SK-N-SH (cell line): ENCODE results near the gene ARL4D. TPM values are rescaled to one million over a fixed set of nuclear protein-coding genes. Genes with fewer than 3 reads are reported as not detected.

Experiments
- CTCF ChIA-PET: fragments of 300-600, 350-600 bp; formaldehyde crosslinking; extraction: SDS; loops from one replicate; lab custom pipeline; 2021; lab: Yijun Ruan, JAX
- POLR2A ChIA-PET: fragments of 350-600 bp; sonication (Branson Sonifier 250); formaldehyde crosslinking; extraction: SDS; loops from one replicate; lab custom pipeline; 2020; ENCODE audit warnings: antibody characterized with exemption, inconsistent platforms; lab: Yijun Ruan, JAX
- DNase-seq: peaks from one replicate; pipeline ENCODE4 v3.0.0; 2012
- H2AFZ ChIP-seq: fragments of 200-600 bp; sonication (generic); 2 replicates; pipeline ENCODE4 v1.8.1; 2016; ENCODE audit warnings: antibody characterized with exemption, mild to moderate bottlenecking, low read depth
- H3F3A ChIP-seq: fragments of 200-600 bp; sonication (generic); replicated peaks from 2 replicates; pipeline ENCODE3; 2016; ENCODE audit warnings: antibody characterized with exemption, mild to moderate bottlenecking; ENCODE audit not compliant: insufficient read depth
- H3K27ac ChIP-seq, 2 experiments: fragments of 200-500 bp in 1 of 2; fragments of 200-600 bp in 1 of 2; sonication (Bioruptor generic) in 1 of 2; sonication (generic), shearing (Covaris generic) in 1 of 2; 2 replicates each; pipeline versions ENCODE4 v1.5.1 to v1.6.1; 2014 to 2016; ENCODE audit warnings: low read depth in 2 of 2, inconsistent platforms in 1 of 2, low read length in 1 of 2, mild to moderate bottlenecking in 1 of 2, mixed read lengths in 1 of 2
- H3K27me3 ChIP-seq: fragments of 200-600 bp; sonication (generic), shearing (Covaris generic); 2 replicates; pipeline ENCODE4 v1.6.1; 2016; ENCODE audit warnings: mixed run types; ENCODE audit not compliant: insufficient read depth
- H3K36me3 ChIP-seq, 2 experiments: fragments of 200-500 bp in 1 of 2; fragments of 200-600 bp in 1 of 2; sonication (Bioruptor generic) in 1 of 2; sonication (generic) in 1 of 2; replicated peaks in 1 of 2; 2 replicates each; pipeline versions ENCODE3 to v1.5.1; 2014 to 2016; ENCODE audit warnings: low read length in 1 of 2, mild to moderate bottlenecking in 1 of 2; ENCODE audit not compliant: insufficient read depth in 2 of 2, control insufficient read depth in 1 of 2
- H3K4me1 ChIP-seq, 2 experiments: fragments of 200-500 bp in 1 of 2; fragments of 200-600 bp in 1 of 2; sonication (Bioruptor generic) in 1 of 2; sonication (generic), shearing (Covaris generic) in 1 of 2; 2 replicates each; pipeline versions ENCODE4 v1.5.1 to v1.6.1; 2014 to 2016; ENCODE audit warnings: low read depth in 1 of 2, low read length in 1 of 2, mixed run types in 1 of 2; ENCODE audit not compliant: insufficient read depth in 2 of 2, control insufficient read depth in 1 of 2
- H3K4me2 ChIP-seq: fragments of 200-600 bp; sonication (generic), shearing (Covaris generic); 2 replicates; pipeline ENCODE4 v1.6.1; 2017; ENCODE audit warnings: mixed run types
- H3K4me3 ChIP-seq, 2 experiments: fragments of 200-500 bp in 1 of 2; fragments of 200-600 bp in 1 of 2; sonication (Bioruptor generic) in 1 of 2; sonication (generic), shearing (Covaris generic) in 1 of 2; 2 replicates each; pipeline versions ENCODE4 v1.5.1 to v1.8.1; 2014 to 2016; ENCODE audit warnings: low read depth in 2 of 2, inconsistent platforms in 1 of 2, low read length in 1 of 2, mild to moderate bottlenecking in 1 of 2, mixed read lengths in 1 of 2, moderate library complexity in 1 of 2
- H3K79me2 ChIP-seq: fragments of 200-600 bp; sonication (generic); 2 replicates; pipeline ENCODE4 v1.8.1; 2017; ENCODE audit warnings: mild to moderate bottlenecking; ENCODE audit not compliant: insufficient read depth
- H3K9ac ChIP-seq: fragments of 200-600 bp; sonication (generic); 2 replicates; pipeline ENCODE4 v1.6.1; 2017; ENCODE audit warnings: mixed run types
- H3K9me2 ChIP-seq: fragments of 200-600 bp; sonication (generic); 2 replicates; pipeline ENCODE4 v1.6.1; 2017; ENCODE audit warnings: mixed run types
- H3K9me3 ChIP-seq: fragments of 200-600 bp; sonication (generic); 2 replicates; pipeline ENCODE4 v1.6.1; 2017; ENCODE audit warnings: mixed run types, mild to moderate bottlenecking, moderate library complexity
- H4K20me1 ChIP-seq: fragments of 200-600 bp; sonication (generic); 2 replicates; pipeline ENCODE4 v1.6.1; 2017; ENCODE audit warnings: mild to moderate bottlenecking, mixed run types; ENCODE audit not compliant: insufficient read depth
- CHD2 ChIP-seq: fragments of 150-350 bp; IDR thresholded peaks from 2 replicates; pipeline ENCODE4 v1.6.1; 2018; ENCODE audit warnings: low read length; ENCODE audit not compliant: partially characterized antibody
- ELF1 ChIP-seq: IDR thresholded peaks from 2 replicates; pipeline ENCODE4 v1.4.0; 2012
- EP300 ChIP-seq, 2 experiments: IDR thresholded peaks; 2 replicates each; pipeline versions ENCODE4 v1.4.0 to v1.6.1; 2012; ENCODE audit warnings: borderline replicate concordance in 1 of 2, low read depth in 1 of 2, low read length in 1 of 2
- EZH2phosphoT487 ChIP-seq: fragments of 200-600 bp; sonication (generic); IDR thresholded peaks from 2 replicates; pipeline ENCODE4 v1.6.1; 2017; ENCODE audit warnings: low read depth, mixed run types, mild to moderate bottlenecking, antibody characterized with exemption, moderate library complexity, borderline replicate concordance
- FOSL2 ChIP-seq: IDR thresholded peaks from 2 replicates; pipeline ENCODE4 v1.4.0; 2012; ENCODE audit warnings: low read depth, mild to moderate bottlenecking, moderate library complexity, borderline replicate concordance
- FOXJ3 ChIP-seq: sonication (generic); formaldehyde crosslinking; IDR thresholded peaks from 2 replicates; pipeline ENCODE4 v1.5.1; 2020; ENCODE audit warnings: mild to moderate bottlenecking, missing genetic modification reagents
- GATA2 ChIP-seq: sonication (generic); formaldehyde crosslinking; IDR thresholded peaks from 2 replicates; pipeline ENCODE4 v1.5.0; 2020; ENCODE audit warnings: mild to moderate bottlenecking, missing genetic modification reagents
- JUND ChIP-seq: IDR thresholded peaks from 2 replicates; pipeline ENCODE4 v1.4.0; 2012
- MAX ChIP-seq: IDR thresholded peaks from 2 replicates; pipeline ENCODE4 v1.4.0; 2012; ENCODE audit warnings: low read depth
- MEF2A ChIP-seq: IDR thresholded peaks from 2 replicates; pipeline ENCODE4 v1.4.0; 2012; ENCODE audit warnings: low read depth, borderline replicate concordance
- MXI1 ChIP-seq: IDR thresholded peaks from 2 replicates; pipeline ENCODE4 v1.6.1; 2012; ENCODE audit warnings: mild to moderate bottlenecking, low read depth, low read length, improper control_type of control experiment
- NFIC ChIP-seq: IDR thresholded peaks from 2 replicates; pipeline ENCODE4 v1.4.0; 2012; ENCODE audit warnings: borderline replicate concordance
- PBX3 ChIP-seq: IDR thresholded peaks from 2 replicates; pipeline ENCODE4; 2012
- RCOR1 ChIP-seq: fragments of 150-350 bp; IDR thresholded peaks from 2 replicates; pipeline ENCODE4 v1.6.1; 2017; ENCODE audit warnings: antibody characterized with exemption, low read length
- REST ChIP-seq: IDR thresholded peaks from 2 replicates; pipeline ENCODE4 v1.6.1; 2012; ENCODE audit warnings: mild to moderate bottlenecking, low read depth, low read length, moderate library complexity
- RFX5 ChIP-seq: IDR thresholded peaks from 2 replicates; pipeline ENCODE4 v1.6.1; 2012; ENCODE audit warnings: mild to moderate bottlenecking, improper control_type of control experiment, low read length
- RXRA ChIP-seq: IDR thresholded peaks from 2 replicates; pipeline ENCODE4 v1.4.0; 2012; ENCODE audit warnings: low read depth, mild to moderate bottlenecking, borderline replicate concordance
- SIN3A ChIP-seq: IDR thresholded peaks from 2 replicates; pipeline ENCODE4 v1.6.1; 2012; ENCODE audit warnings: low read depth, mild to moderate bottlenecking, low read length, moderate library complexity, borderline replicate concordance
- TAF1 ChIP-seq: IDR thresholded peaks from 2 replicates; pipeline ENCODE4 v1.6.1; 2012; ENCODE audit warnings: low read depth, mild to moderate bottlenecking, low read length, moderate library complexity, borderline replicate concordance
- TCF12 ChIP-seq: IDR thresholded peaks from 2 replicates; pipeline ENCODE4 v1.4.0; 2012
- USF2 ChIP-seq: fragments of 150-350 bp; IDR thresholded peaks from 2 replicates; pipeline ENCODE4 v1.6.1; 2017; ENCODE audit warnings: antibody characterized with exemption, low read length, low read depth, borderline replicate concordance
- WGBS: methylation state at CpG from one replicate; pipeline ENCODE4 v1.1.6; 2017; ENCODE audit warnings: low lambda C conversion rate; 5-methylcytosine and 5-hydroxymethylcytosine counted together
- polyA plus RNA-seq, 3 experiments: library from polyadenylated mRNA; depleted of rRNA; stranded (reverse); fragments of >200 nt; gene quantifications; 2 replicates each; pipeline ENCODE4 v1.2.3, GENCODE V29; 2012
- TF ChIP-seq, protein P1 (sequence below): fragments of 200-600 bp; sonication (generic); IDR thresholded peaks from 2 replicates; pipeline ENCODE4 v1.6.1; 2017; ENCODE audit warnings: antibody characterized with exemption, mild to moderate bottlenecking, moderate library complexity
- TF ChIP-seq, protein P2 (sequence below): fragments of 150-350 bp; IDR thresholded peaks from 2 replicates; pipeline ENCODE4 v1.6.1; 2016; ENCODE audit warnings: mild to moderate bottlenecking, low read depth, low read length

ARL4D gene
- polyA plus RNA-seq, 1 of the 3 experiments (the other 2 are of a cell fraction): 29.5 TPM

- no peaks in the 10 kb centered on the region for H3K9me3 ChIP-seq
- H3K27me3 ChIP-seq: no peaks in the 10 kb centered on the region
- no peaks in the 10 kb centered on the region for H3K9me2 ChIP-seq
- peak; percentile 78 for DNase-seq
- 1% methylated on average over 48 of the region's 56 CpGs for WGBS
- peak overlapping the region; percentile 86 for H3K9ac ChIP-seq
- H3K4me2 ChIP-seq: peak overlapping the region; percentile 66
- peaks cover 24% of the 10 kb centered on the region for H3K79me2 ChIP-seq
- H3F3A ChIP-seq: peaks cover 18% of the 10 kb centered on the region
- POLR2A ChIA-PET: interaction anchor here (0.6 to 3.7 kb wide), 33 partner anchors 8 to 972 kb away, joined by 3 to 54 read pairs (median 6); partner anchors contain the start of genes ARL4D, DHX8, NBR1 and RPL27
- peak overlapping the region; percentile 56 to 59 for H3K4me3 ChIP-seq
- peaks cover 9 to 16% of the 10 kb centered on the region in 2 experiments; a peak in 3 of 4 replicates for H3K4me1 ChIP-seq
- no peaks in the 10 kb centered on the region for H4K20me1 ChIP-seq
- H2AFZ ChIP-seq: 0 out of 2 replicates have a peak overlapping the region, but pooled peaks have one; percentile 59
- peak overlapping the region; percentile 91 to 98 for H3K27ac ChIP-seq
- no peaks in the 10 kb centered on the region for H3K36me3 ChIP-seq
- CTCF ChIA-PET: interaction anchor here (0.8 to 2.7 kb wide), 11 partner anchors 16 to 123 kb away, joined by 3 to 11 read pairs (median 4); partner anchors contain the start of genes ARL4D and DHX8
- TF ChIP-seq TCF12 (peak; percentile 63), RCOR1 (no peak), USF2 (peak; percentile 41; the same call in 1 of the 2 replicates), SIN3A (peak; percentile 100), CHD2 (peak; percentile 84), JUND (peak; percentile 75), TAF1 (peak; percentile 72), GATA2 (CRISPR knock-in tag) (no peak), NFIC (peak; percentile 31; the same call in 1 of the 2 replicates), RFX5 (no peak), PBX3 (peak; percentile 82), EZH2phosphoT487 (no peak), MEF2A (peak; percentile 58; the same call in 1 of the 2 replicates), REST (peak; percentile 83), FOXJ3 (CRISPR knock-in tag) (no peak; the same call in 1 of the 2 replicates), MXI1 (peak; percentile 45; the same call in 1 of the 2 replicates), RXRA (no peak), EP300 (IDR thresholded peaks at IDR 0.05; ENCODE audit: borderline replicate concordance in 1 of 2, low read depth in 1 of 2, low read length in 1 of 2) (peak; percentile 13 to 58; a peak in 2 of 4 replicates), ELF1 (peak; percentile 70), MAX (peak; percentile 56; the same call in 1 of the 2 replicates), FOSL2 (peak; percentile 32; the same call in 1 of the 2 replicates)
- TF ChIP-seq, protein P1, sequence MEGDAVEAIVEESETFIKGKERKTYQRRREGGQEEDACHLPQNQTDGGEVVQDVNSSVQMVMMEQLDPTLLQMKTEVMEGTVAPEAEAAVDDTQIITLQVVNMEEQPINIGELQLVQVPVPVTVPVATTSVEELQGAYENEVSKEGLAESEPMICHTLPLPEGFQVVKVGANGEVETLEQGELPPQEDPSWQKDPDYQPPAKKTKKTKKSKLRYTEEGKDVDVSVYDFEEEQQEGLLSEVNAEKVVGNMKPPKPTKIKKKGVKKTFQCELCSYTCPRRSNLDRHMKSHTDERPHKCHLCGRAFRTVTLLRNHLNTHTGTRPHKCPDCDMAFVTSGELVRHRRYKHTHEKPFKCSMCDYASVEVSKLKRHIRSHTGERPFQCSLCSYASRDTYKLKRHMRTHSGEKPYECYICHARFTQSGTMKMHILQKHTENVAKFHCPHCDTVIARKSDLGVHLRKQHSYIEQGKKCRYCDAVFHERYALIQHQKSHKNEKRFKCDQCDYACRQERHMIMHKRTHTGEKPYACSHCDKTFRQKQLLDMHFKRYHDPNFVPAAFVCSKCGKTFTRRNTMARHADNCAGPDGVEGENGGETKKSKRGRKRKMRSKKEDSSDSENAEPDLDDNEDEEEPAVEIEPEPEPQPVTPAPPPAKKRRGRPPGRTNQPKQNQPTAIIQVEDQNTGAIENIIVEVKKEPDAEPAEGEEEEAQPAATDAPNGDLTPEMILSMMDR: no peak
- TF ChIP-seq, protein P2, sequence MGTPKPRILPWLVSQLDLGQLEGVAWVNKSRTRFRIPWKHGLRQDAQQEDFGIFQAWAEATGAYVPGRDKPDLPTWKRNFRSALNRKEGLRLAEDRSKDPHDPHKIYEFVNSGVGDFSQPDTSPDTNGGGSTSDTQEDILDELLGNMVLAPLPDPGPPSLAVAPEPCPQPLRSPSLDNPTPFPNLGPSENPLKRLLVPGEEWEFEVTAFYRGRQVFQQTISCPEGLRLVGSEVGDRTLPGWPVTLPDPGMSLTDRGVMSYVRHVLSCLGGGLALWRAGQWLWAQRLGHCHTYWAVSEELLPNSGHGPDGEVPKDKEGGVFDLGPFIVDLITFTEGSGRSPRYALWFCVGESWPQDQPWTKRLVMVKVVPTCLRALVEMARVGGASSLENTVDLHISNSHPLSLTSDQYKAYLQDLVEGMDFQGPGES: peak; percentile 9; the same call in 1 of the 2 replicates
These were observed 37.9 kb upstream of the ARL4D start for GRCh38 chr17:43360739-43361505.
